GM21528 (cell line): ENCODE results near the gene TM9SF3.
"Not testable (repeated sequence)": the region's sequence is repeated elsewhere in the genome, so short reads cannot be mapped to it uniquely, and the experiment has no call there.

ENCODE experiments used
- ATAC-seq: cut with Tn5 transposase; IDR thresholded peaks from one replicate; pipeline ENCODE4 v1.9.1; 2021; ENCODE audit warnings: mild to moderate bottlenecking, moderate library complexity; ENCODE audit not compliant: unreplicated experiment, low FRiP score

Gene TM9SF3

DNA sequence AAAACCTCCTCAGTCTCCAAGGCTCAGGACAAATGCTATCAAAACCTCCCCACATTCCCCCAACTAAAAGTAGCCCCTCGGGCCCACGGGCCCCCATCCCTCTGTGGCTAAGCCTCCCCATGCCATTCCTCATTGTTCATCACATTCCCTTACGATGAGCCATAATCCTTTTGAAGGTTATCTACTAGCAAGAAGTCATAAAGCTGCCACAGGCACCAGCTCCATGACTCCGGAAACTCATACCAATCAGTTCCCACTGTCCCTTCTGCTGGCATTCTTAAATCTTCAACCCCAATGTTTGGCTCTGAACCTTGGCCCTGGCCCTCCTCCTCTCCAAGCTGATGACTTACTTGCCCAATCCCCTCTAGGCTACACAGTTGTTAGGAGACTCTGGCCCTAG, 19.4 kb upstream of the TM9SF3 start:
- no peak for ATAC-seq

DNA sequence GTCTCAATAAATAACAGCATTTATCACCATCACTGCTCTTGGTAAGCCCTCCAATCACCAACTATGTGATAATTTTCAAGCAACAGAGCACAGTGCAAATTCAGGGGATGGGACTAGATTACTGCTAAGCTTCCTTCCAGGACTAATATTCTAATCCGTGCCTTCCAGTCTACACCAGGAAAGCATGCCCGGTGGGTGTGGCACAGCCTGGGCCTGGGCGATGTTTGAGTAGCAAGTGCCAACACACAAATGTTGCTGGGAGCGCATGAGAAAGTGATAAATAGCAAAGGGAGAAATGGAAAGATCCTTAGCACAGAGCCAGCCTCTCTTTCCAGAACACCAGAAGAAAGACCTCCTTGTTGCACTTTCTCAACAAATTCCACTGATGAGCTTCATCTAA, 13.5 kb upstream of the TM9SF3 start:
- ATAC-seq, result no peak

DNA sequence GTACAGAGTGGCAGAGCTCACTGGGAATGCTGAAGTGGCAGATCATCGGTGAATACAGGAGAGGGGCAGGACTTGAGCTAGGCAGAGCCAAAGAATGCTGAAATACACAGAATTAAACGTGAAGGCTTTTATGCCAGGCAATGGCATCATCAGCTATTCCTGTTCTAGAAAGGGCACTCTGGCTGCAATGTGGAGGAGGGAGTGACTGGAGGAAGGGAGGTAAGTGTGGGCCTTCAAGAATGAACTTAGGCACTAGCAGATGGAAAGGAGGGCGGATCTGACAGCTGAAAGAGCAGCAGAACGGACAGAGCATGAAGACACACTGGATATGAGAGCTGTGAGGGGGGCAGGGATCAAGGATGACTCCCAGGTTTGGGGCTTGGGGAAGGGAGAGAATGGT, 12.0 kb upstream of the TM9SF3 start:
- no peak for ATAC-seq

DNA sequence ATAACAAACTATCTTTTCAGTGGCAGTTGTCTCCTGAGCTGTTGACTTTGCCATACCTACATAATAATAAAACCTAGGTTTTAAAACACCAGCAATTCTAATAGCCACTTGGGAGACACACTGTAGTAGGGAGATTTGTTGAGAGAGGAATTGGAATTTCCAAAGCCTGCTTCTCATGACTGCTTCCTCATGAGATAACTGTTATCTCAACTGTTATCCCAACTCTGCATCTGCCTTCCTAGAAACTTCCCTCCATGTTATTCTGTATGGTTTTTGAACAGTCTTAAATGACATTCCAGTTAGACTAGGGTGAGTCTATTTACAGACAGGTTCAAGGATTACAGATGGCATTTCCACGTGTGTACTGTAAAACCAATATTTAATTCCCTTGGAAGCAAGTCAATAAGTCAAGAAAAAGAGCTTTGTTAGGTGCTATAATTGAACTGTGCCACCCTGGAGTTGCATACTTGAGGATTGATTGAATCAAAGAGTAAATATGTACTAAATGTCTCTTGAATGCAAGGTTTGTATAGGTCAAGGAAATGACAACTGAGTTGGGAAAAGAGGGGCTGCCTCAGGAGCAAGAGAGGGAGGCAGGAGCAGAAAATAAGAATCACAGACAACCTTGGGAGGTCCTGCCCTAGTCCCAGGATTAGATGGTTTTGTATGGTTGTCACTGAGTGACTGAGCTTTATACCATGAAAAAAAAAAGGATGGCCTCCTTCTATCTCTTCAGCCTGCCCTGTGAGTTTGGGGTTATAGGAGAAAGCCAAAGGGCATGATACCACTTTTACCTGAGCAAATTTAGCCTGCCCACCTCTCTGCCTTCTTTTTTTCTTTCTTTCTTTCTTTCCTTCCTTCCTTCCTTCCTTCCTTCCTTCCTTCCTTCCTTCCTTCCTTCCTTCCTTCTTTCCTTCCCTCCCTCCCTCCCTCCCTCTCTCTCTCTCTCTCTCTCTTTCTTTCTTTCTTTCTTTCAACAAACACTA, 9.9 kb upstream of the TM9SF3 start:
- ATAC-seq, result no peak

DNA sequence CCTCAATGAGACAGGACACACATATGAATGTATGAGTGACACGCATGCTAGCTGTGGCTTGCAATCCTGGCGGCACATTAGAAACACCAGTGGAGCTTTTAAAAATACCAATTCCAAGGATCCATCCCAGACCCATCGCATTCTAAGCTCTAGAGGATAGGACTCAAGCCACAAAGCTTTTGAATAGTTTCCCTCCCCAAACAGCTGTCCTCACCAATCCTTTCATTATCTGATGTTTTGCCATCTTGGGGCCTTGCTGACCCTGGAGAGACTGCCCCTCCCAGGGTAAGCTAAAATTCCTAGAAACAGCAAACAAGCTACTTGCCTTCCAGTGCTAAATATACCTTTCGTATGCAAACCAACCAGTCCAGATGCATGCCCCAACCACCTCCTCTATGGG, 8.9 kb upstream of the TM9SF3 start:
- ATAC-seq, result no peak

DNA sequence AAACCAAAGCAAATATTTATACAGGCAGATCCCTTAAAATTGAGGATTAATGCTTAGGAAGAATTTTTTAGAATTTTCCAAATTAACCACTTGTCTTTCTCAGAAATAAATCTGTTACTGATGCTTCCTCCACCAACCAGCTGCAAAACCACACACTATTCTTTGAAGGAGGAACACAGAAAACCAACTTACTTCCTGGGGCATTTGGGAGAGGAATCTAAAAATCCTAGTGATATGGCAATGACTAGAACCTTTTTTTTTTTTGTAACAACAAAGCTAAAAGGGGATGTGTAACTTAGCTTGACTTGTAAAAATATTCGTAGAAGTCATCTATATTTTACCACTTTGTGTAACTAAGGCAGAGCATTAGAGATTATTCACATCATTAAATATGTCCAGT, 5.1 kb upstream of the TM9SF3 start:
- no peak for ATAC-seq

DNA sequence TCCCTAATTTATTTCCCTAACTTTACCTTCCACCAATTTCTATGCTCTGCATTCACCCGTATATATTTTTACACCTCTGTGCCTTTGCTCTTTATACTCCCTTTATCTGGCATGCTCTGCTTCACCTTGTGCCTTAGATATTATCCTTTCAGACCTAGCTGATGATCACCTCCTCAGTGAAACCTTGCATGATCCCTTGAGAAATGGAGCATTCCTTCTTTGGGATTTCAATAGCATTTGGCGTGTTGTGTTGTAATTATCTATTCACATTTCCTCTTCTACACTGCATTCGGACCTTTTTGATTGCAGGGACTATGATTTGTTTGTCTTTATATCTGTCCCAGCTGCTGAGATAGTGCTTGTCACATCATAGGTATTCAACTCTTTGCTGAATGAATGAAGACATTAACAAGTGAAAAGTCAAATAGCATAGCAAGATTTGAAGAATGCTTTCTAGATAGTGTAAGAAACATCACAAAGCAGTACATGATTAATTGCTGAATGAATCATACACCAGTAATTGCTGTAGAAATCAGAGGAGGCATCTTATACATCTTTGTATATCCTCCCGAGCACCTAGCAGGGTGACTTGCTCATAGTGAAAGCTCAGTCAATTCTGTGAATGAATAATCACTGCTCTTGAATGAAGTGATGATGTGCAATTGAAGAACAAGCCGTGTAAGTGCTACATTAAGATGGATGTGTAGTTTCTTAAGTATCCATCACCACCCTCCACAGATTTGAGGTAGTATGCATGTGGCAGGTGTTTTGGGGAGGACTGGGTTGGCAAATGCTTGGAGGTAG, 2.0 kb upstream of the TM9SF3 start:
- ATAC-seq, result no peak

DNA sequence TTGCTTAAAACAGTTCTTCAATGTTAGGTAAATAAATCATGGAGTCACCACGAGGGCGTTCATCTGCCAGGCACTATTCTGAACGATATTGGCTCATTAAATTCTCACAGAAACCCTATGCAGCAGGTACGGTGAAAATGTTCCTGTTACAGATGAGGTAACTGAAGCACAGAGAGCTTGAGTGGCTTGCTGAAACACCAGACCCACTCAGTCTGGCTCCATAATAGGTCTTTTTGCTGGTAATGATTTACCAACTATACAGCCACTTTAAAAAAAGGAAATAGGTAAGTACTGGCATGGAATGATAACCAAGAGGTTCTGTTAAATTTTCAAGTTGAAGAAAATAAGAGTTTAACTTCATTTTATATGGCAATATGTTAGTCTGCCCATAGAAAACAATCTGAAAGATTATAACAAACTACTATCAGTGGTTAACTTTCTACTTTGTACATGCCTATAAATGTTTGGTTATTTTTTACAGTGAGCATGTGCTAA, 1.3 kb upstream of the TM9SF3 start:
- no peak for ATAC-seq

DNA sequence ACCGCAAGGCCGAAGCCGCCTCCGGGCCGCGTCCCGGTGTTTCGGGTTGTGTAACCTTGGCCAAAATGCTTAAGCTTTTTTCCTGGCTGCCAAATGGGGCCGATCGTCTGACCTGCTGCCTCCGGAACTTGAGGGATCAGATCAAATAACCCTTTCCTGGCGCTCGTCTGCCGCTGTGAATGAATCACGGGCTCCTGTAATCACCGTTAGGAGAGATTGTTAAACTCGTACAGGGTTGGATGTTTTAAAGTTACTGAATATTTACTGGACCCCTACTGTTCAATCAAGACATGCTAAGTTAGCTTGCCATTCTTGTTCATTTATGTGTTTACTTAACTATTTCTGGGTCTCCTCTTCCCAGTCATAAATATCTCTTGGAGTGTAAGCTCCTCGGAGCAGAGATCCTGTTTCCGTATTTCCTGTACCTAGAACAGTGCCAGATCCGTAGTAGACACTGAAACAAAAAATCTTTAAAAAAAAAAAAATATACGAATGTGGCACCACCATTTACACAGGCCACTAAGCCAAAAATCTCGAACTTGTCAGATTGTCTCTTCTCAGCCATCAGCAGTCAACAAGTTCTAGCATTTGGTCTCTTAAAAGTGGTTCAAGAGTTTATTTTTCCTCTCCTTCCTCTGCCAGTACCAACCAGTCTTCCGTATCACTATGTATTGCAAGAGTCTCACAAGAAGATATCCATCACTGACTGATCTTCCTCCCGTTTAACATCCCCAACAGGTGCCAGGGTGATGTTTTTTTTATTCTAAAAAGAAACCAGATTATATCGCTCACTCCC, 650 bp upstream of the TM9SF3 start:
- peak; percentile 27 for ATAC-seq

DNA sequence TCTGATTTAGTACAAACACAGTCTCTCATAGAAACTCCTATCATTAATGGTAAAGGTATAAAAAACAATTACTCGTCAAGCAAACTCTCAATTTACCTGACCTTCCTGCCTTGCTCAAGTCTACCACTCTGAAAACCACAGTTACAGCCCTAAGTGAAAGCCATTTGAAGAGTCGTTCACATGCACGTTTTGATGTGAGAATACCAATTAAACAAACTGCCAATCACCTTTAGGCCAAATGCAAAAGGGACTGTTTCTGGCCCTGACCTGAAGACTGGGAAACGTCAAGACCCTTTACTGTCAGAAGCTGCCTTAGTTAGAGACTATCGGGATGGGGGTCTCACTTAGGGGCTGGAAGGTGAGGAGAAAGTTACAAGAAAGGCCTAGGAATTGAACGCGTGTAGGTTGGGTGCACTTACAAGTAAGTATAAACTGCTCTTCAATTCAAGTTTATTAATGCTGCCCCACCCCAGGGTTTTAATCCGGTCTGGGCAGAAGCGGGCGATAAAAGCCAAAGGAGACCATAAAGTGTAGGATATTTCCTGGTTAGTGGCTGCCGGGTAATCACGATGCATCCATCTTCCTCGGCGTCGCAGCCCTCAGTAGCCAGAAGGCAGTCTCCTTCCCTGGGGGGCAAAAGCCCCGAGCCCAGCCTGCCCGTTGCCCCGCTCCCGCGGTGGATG, 935 bp downstream of the TM9SF3 start:
- ATAC-seq, result no peak

DNA sequence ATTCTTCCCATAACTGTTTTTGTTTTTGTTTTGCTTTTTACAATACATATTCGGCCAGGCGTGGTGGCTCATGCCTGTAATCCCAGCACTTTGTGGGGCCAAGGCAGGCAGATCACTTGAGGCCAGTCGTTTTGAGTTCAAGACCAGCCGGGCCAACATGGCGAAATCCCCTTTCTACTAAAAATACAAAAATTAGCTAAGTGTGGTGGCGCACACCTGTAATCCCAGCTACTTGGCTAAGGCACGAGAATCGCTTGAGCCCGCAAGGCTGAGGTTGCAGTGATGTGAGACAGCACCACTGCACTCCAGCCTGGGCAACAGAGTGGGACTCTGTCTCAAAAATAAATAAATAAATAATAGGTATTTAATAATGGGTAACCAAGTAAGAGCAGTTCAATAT, 2.3 kb downstream of the TM9SF3 start:
- no peak for ATAC-seq

DNA sequence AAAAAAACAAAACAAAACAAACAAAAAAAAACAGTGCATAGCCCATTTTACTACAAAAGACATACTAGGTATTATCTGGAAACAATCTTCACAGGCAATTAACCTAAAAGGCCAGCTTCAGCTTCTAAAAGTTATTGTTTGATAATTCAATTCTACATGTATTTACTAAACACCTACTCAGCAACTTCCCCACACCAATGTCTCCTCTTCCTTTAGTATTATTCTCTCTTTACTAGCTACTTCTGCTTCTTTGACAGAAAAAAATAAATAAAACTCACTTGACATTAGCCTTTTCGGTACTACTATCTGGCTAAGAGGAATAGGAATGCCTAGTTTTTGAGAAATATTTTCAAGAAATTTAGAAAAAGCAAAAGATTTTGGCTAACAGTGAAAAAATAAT, 2.8 kb downstream of the TM9SF3 start:
- no peak for ATAC-seq

DNA sequence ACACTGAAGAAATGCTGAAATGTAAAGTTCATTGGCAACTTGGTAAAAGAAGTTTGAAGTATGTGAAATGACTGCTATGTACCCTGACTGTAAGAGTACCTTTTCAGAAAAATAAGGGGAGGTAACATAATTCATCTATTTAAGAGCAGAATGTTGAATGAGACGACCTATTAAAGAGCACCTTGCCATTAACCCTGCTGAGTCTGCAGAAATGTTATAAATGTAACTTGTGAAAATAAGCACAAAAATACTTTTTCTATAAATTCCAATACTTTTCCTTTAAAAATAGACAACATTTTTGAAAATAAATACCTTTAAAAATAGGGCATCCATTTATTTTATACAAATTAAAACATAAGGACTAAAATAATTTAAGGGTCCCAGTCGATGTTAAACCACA, 7.7 kb downstream of the TM9SF3 start:
- no peak for ATAC-seq

DNA sequence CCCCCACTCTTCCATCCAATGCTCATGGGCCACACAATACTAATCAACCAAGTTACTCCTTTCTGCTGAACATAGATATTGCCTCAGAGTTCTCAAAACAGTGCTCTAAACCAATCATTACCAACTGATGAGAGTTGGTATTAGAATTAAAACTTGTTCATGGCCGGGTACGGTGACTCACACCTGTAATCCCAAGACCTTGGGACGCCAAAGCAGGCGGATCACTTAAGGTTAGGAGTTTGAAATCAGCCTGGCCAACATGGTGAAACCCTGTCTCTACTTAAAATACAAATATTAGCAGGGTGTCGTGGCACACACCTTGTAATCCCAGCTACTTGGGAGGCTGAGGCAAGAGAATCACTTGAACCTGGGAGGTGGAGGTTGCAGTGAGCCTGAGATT, 8.2 kb downstream of the TM9SF3 start:
- ATAC-seq, result no peak

DNA sequence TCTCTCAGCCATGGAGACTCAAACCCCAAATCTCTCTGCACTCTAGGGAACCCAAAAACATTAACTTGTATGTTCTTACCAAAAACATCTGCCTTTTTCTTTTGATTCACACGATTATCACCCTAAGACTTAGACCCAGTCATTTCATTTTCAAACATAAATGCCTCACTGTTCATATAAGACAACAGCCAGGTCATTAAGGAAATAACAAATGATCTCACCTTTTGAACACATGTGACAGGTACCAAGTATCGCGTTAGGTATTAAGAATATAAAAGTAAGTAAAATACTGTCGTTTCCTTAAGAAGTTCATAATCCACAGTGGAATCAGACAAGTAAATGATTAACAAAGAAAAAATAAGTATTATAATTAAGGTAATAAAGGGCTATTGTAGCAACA, 8.8 kb downstream of the TM9SF3 start:
- ATAC-seq, result no peak

DNA sequence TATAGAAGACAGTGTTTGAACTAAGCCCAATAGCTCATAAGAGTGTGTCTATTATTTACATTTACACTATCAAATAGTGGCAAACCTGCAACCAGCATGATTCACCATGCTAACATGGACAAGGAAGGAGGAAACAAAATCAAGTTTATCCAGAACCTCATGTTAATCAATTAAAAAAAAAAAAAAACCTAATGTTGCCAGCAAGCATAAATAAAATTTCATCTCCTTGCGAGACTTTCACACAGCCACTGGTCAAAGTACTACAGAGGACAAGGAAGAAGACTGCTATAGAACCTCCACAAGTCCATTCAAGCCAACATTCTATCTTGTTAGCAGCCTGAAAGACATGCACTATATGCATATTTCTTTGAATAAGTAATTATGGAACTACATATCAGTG, 9.7 kb downstream of the TM9SF3 start:
- ATAC-seq, result no peak

DNA sequence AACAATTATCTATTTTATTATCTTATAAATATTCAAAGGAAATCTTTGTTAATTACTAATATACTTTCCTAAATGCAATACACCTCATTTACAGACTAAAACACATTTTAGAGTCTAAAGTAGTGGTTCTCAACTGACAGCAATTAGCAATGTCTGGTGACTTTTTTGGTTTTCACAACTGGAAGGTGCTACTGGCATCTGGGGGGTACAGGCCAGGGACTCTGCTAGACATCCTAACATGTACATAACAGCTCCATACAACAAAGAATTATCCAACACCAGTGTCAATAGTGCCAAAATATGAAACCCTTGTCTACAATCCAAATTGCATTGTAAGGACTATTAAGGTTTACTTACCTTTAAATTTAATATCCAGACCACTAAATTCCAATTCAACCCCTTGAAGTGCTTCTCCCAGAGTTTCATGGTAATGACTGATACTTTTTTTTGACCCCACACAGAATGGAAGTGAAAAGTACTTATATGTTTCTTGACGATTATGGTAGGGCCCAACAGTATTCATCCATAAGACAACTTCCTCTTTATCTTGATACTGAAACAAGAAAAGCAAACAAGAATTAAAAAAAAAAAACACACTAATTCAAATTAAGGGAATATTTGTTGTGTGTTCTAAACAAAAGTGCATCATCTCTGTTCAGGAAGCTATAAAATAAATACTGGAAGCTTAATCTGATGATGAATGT, 10.4 kb downstream of the TM9SF3 start:
- no peak for ATAC-seq

DNA sequence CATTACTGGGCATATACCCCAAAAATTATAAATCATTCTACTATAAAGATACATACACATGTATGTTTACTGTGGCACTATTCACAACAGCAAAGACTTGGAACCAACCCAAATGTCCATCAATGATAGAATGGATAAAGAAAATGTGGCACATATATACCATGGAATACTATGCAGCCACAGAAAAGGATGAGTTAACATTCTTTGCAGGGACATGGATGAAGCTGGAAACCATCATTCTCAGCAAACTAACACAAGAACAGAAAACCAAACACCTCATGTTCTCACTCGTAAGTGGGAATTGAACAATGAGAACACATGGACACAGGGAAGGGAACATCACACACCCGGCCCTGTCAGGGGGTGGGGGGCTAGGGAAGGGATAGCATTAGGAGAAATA, 12.2 kb downstream of the TM9SF3 start:
- not testable (repeated sequence) for ATAC-seq

DNA sequence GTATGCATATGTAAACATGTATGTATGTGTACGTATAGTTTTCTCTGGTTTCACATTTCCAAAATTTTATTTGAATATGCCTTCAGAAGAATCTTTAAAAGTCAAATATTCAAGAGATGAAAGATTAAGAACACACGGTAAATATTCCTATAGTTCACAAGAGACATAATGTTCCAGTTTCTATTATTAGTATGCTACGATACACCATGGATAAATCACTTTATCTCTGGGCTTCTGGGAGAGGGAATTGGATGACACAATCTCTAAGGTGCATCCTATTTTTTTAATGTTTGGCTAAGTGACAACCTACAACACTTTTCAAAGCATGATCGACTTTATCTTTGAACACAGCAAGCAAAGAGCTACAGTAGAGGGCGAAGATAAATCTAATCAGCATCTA, 13.8 kb downstream of the TM9SF3 start:
- no peak for ATAC-seq
